HFFc6 (cell line): ENCODE results near the gene CAPN13. TPM values are rescaled to one million over a fixed set of nuclear protein-coding genes. Genes with fewer than 3 reads are reported as not detected.

Experiments
- DNase-seq: peaks from one replicate; pipeline ENCODE4 v3.0.0-alpha.2; 2018
- H3K27ac Mint-ChIP-seq: 2 replicates; pipeline ENCODE4 v1.8.0; 2020; ENCODE audit warnings: mild to moderate bottlenecking, mixed read lengths
- H3K27me3 Mint-ChIP-seq: 2 replicates; pipeline ENCODE4 v1.8.0; 2021; ENCODE audit warnings: mild to moderate bottlenecking, moderate library complexity, mixed read lengths; ENCODE audit not compliant: insufficient read depth
- H3K36me3 Mint-ChIP-seq: 2 replicates; pipeline ENCODE4 v1.8.0; 2021; ENCODE audit warnings: low read depth, mixed read lengths
- H3K4me1 Mint-ChIP-seq: 2 replicates; pipeline ENCODE4 v1.8.0; 2020; ENCODE audit warnings: low read depth, mixed read lengths
- H3K4me3 Mint-ChIP-seq: 2 replicates; pipeline ENCODE4 v1.8.0; 2020; ENCODE audit warnings: mild to moderate bottlenecking, moderate library complexity, mixed read lengths
- H3K9me3 Mint-ChIP-seq: 2 replicates; pipeline ENCODE4 v1.8.0; 2020; ENCODE audit warnings: mild to moderate bottlenecking, mixed read lengths
- total RNA-seq, 6 experiments: library from RNA; stranded (reverse); fragmentation: NEBNext Ultra II Directional; extraction: Animal tissue kit (Norgen Biotek cat#: 25700); gene quantifications; 2 replicates in 1 of 6; 3 replicates in 5 of 6; pipeline ENCODE4 v1.2.3, GENCODE V29; 2021
- TF ChIP-seq, protein P1 (sequence below): fragments of 200-600 bp; sonication (generic); IDR thresholded peaks from 2 replicates; pipeline ENCODE4 v1.5.0; 2021; ENCODE audit warnings: antibody characterized with exemption, mild to moderate bottlenecking

CAPN13 gene
- total RNA-seq, 6 experiments from 2014 or later, result not detected

DNA sequence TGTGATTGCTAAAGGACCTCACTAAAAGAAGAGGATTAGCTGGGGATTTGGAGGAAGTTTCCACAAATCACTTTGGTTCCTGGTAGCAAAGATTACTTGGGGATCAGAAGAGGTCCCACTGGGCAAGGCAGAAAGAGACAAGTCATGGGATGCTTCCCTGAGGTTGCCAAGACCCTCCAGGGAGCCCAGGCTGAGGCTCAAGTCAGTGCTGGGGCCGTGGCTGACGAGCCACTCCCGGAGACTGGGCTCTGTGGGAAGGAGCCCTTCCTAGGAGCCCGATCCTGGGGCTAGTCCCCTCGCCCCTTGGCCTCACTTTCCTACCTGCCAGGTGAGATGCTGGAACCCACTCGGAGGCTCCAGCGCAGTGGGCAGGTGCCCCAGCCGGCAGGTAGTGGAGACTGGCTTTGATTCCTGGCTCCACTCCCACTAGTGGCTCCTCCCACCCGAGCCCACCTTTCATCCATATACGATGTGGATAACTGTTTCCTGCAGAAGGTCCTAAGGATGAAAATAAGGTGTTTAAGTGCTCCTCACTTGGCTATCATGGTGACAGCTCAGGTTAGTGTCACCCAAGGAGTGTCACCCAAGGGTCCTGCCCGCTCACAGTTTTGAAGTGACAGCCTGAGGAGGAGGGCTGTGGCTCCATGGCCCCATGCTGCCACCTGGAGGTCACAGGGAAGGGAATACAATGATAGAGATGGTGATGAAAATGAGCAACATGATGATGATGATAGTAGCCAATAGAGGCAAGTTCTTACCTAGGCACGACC, 100.5 kb downstream of the CAPN13 start:
- H3K27ac Mint-ChIP-seq, result no peak overlapping the region
- DNase-seq, result peak; percentile 43
- no peak overlapping the region for H3K4me3 Mint-ChIP-seq
- no peaks in the 10 kb centered on the region; the same call in none of the 2 replicates for H3K27me3 Mint-ChIP-seq
- H3K36me3 Mint-ChIP-seq, result peaks cover 9% of the 10 kb centered on the region
- TF ChIP-seq, protein P1, sequence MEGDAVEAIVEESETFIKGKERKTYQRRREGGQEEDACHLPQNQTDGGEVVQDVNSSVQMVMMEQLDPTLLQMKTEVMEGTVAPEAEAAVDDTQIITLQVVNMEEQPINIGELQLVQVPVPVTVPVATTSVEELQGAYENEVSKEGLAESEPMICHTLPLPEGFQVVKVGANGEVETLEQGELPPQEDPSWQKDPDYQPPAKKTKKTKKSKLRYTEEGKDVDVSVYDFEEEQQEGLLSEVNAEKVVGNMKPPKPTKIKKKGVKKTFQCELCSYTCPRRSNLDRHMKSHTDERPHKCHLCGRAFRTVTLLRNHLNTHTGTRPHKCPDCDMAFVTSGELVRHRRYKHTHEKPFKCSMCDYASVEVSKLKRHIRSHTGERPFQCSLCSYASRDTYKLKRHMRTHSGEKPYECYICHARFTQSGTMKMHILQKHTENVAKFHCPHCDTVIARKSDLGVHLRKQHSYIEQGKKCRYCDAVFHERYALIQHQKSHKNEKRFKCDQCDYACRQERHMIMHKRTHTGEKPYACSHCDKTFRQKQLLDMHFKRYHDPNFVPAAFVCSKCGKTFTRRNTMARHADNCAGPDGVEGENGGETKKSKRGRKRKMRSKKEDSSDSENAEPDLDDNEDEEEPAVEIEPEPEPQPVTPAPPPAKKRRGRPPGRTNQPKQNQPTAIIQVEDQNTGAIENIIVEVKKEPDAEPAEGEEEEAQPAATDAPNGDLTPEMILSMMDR, result peak; percentile 87
- no peaks in the 10 kb centered on the region for H3K4me1 Mint-ChIP-seq
- H3K9me3 Mint-ChIP-seq, result peaks cover 18% of the 10 kb centered on the region

DNA sequence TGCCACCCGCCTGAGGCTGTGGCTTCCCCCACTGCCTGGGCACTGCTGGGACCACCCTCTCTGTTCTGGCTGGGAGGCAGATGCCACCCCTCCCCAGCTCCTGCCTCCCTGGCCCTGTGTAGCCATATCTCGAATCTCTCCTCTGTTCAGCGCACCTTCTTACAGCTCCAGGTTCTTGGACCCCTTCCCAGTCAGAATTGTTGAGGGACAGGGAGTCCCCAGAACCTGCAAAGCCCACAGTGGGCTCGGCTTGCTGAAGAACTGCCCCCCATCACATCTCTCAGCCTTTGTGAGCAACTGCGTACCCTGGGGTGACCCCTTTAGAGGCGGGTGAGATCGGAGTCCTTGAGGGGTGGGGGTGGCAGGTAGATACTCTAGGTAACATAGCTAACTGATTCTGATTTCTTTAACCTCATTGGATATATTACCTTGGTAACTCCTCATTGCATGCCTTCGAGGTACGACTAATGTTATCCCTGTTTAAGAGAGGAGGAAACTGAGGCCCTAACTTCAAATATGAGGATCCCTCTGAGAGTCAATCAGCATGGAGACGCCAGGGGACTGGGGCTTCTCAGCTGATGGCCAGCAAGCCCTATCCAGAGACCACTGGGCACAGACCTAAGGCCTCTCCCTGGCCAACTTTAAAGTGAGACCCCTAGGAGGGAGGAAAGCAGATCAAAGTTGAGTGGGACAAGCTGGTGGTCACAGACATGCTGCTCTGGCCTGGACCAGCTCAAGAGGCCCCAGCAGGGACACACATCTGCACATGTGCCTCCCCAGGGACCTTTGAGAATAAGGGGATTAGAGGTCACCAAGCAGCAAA, 101.3 kb downstream of the CAPN13 start:
- H3K9me3 Mint-ChIP-seq, result peaks cover 26% of the 10 kb centered on the region
- H3K4me3 Mint-ChIP-seq, result no peak overlapping the region
- peaks cover 13% of the 10 kb centered on the region for H3K36me3 Mint-ChIP-seq
- no peaks in the 10 kb centered on the region; the same call in none of the 2 replicates for H3K27me3 Mint-ChIP-seq
- no peak overlapping the region for H3K27ac Mint-ChIP-seq
- no peaks in the 10 kb centered on the region for H3K4me1 Mint-ChIP-seq
- DNase-seq, result no peak
- TF ChIP-seq, protein P1, result no peak

DNA sequence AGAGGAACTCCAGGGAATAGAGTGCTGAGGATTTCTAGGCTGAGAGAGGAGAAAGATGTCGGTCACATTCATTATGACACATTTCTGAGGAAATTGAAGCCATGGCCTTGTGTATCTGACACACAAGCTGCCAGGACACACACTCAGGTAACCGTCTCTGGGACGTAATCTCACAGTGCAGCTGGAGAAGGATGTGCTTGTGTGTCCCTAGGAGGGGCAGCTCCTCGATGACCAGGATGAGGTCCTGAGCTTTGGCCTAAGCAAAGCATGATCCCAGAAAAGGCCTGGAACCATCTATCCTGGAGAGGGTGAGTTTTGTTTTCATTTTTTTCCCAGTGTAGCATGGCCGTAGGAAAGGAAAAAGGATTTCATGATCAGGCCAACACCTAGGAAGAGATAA, 102.2 kb downstream of the CAPN13 start:
- DNase-seq, result no peak
- Mint-ChIP-seq H3K36me3 (peaks cover 13% of the 10 kb centered on the region), H3K9me3 (peaks cover 28% of the 10 kb centered on the region), H3K4me3 (no peak overlapping the region), H3K4me1 (no peaks in the 10 kb centered on the region), H3K27me3 (no peaks in the 10 kb centered on the region; the same call in none of the 2 replicates), H3K27ac (no peak overlapping the region)
- TF ChIP-seq, protein P1, result no peak

DNA sequence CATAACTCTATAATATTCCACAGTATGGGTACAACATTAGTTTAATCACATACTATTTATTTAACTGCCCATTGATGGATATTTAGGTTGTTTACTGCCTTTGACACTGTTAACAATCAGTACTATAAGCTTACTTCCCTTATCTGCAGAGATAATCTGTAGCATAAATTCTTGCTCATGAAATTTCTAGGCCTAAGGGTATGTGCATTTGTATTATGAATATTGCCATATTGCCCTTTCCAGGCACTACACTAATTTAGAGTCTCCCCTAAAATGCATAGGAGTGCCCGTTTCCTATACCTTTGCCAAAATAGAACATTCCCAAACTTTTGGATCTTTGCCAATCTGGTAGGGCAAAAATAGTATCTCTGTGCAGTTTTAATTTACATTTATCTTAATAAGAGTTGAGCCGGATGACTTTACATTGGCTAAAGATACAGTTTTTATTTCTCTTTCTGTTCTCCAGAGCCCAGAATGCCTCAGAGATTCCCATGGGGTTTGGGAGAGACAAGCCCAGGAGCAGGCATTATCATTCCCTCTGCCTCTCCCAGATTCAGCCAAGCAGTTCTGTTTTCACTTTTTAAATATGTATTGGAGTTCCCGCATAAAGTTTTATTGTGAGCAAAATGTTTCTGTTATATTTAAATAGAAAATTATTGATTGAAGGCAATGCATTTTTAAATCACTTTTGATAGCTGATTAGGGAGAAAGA, 102.8 kb downstream of the CAPN13 start:
- TF ChIP-seq, protein P1, result no peak
- no peaks in the 10 kb centered on the region for H3K4me1 Mint-ChIP-seq
- peaks cover 28% of the 10 kb centered on the region for H3K9me3 Mint-ChIP-seq

DNA sequence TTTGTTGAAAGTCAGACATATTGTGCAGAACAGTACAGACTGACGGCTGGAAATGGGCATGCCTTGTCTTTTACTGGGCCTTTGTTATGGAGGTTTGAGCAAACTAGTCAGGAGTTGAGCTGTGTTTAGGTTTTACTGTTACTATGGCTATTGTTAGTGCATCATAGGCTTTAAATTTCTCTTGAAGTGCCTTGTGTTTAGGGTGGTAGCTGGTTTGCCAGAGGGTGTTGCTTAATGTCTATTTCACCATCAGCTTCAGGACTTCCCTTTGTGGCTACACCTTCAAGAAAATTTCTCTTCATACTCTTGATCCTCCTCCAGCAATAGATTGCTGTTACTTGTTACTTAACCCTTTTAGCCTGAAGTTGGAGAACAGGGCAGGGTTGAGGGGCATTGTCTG, 104.6 kb downstream of the CAPN13 start:
- Mint-ChIP-seq H3K36me3 (peaks cover 13% of the 10 kb centered on the region), H3K4me3 (no peak overlapping the region), H3K9me3 (peaks cover 28% of the 10 kb centered on the region), H3K27me3 (no peaks in the 10 kb centered on the region; the same call in none of the 2 replicates), H3K4me1 (no peaks in the 10 kb centered on the region), H3K27ac (no peak overlapping the region)
- TF ChIP-seq, protein P1, result no peak
- DNase-seq, result no peak

More for the DNA sequence above, 102.8 kb downstream of the CAPN13 start:
- no peak for DNase-seq
- H3K27me3 Mint-ChIP-seq, result no peaks in the 10 kb centered on the region; the same call in none of the 2 replicates
- H3K27ac Mint-ChIP-seq, result no peak overlapping the region
- H3K36me3 Mint-ChIP-seq, result peaks cover 13% of the 10 kb centered on the region
- H3K4me3 Mint-ChIP-seq, result no peak overlapping the region
